Liver (tissue), 3 donors: Measurements from ENCODE around the gene BPIFB4.

ENCODE experiments used
- GABPA ChIP-seq, 2 donors: IDR thresholded peaks in 1 of 2; conservative IDR thresholded peaks in 1 of 2; 2 replicates each; pipeline ENCODE4 v1.6.1; 2016; ENCODE audit warnings: antibody characterized with exemption in 2 of 2, mild to moderate bottlenecking in 1 of 2, moderate library complexity in 1 of 2
- JUND ChIP-seq, 2 donors: IDR thresholded peaks; 2 replicates each; pipeline ENCODE4 v1.6.1; 2016; ENCODE audit warnings: antibody characterized with exemption in 2 of 2
- TAF1 ChIP-seq: conservative IDR thresholded peaks from 2 replicates; pipeline ENCODE4 v1.6.1; 2016; ENCODE audit warnings: antibody characterized with exemption, mild to moderate bottlenecking
- TF ChIP-seq, protein P1 (sequence below): fragments of 150-350 bp; IDR thresholded peaks from 2 replicates; pipeline ENCODE4 v1.5.1; 2017; ENCODE audit warnings: improper control_type of control experiment, low read depth, low read length; ENCODE audit not compliant: missing input control
- TF ChIP-seq, protein P2 (sequence below): IDR thresholded peaks from 2 replicates; pipeline ENCODE4 v1.6.1; 2016; ENCODE audit warnings: antibody characterized with exemption
- donor health status: healthy.
- donor health status: healthy.

DNA sequence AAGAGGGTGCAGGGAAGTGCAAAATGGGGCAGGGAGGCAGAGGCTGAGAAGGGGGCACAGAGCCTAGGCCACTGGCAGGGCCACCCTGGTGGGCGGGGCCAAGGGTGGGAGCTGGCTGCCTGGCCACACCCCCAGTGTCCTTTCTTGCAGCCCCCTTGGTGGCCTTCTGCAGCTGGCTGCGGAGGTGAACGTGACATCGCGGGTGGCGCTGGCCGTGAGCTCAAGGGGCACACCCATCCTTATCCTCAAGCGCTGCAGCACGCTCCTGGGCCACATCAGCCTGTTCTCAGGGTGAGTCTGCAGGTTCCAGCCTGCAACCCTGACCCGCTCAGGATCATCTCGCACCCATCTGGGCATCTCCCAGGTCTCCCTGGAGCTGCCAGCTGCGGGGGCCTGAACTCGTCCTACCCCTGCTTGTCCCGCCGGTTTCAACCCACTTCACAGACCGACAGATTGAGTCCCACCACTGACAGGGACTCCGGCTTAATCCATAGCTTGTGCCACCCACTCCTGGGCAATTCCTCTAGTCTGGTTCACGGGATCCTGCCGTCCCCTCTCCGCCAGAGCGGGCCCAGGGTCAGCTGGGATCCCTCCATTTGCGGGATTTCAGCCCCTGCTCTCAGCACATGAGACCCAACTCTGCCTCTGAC, 19.6 kb upstream of the BPIFB4 start:
- TF ChIP-seq, protein P1, sequence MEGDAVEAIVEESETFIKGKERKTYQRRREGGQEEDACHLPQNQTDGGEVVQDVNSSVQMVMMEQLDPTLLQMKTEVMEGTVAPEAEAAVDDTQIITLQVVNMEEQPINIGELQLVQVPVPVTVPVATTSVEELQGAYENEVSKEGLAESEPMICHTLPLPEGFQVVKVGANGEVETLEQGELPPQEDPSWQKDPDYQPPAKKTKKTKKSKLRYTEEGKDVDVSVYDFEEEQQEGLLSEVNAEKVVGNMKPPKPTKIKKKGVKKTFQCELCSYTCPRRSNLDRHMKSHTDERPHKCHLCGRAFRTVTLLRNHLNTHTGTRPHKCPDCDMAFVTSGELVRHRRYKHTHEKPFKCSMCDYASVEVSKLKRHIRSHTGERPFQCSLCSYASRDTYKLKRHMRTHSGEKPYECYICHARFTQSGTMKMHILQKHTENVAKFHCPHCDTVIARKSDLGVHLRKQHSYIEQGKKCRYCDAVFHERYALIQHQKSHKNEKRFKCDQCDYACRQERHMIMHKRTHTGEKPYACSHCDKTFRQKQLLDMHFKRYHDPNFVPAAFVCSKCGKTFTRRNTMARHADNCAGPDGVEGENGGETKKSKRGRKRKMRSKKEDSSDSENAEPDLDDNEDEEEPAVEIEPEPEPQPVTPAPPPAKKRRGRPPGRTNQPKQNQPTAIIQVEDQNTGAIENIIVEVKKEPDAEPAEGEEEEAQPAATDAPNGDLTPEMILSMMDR: no peak
- TF ChIP-seq, protein P2, sequence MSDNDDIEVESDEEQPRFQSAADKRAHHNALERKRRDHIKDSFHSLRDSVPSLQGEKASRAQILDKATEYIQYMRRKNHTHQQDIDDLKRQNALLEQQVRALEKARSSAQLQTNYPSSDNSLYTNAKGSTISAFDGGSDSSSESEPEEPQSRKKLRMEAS: no peak
- TF ChIP-seq TAF1 (no peak), GABPA (IDR thresholded peaks at IDR 0.05 in 1 of 2, conservative IDR thresholded peaks at IDR 0.05 in 1 of 2) (no peak), JUND (IDR thresholded peaks at IDR 0.05) (no peak)
